Right lobe of liver (tissue), 4 donors: ENCODE results near the gene CAGE1.

Source experiments
- POLR2A ChIP-seq: fragments of 450-650 bp; IDR thresholded peaks from one replicate; pipeline ENCODE4 v1.6.1; 2017; ENCODE audit warnings: antibody characterized with exemption, mild to moderate bottlenecking
- TF ChIP-seq, protein P1 (sequence below), 4 donors: fragments of 200-600 bp in 3 of 4; fragments of 450-650 bp in 1 of 4; IDR thresholded peaks; one replicate each; pipeline versions ENCODE4 v1.5.1 to v1.8.0; 2016 to 2022; ENCODE audit warnings: antibody characterized with exemption in 4 of 4, mild to moderate bottlenecking in 2 of 4
- donor health status: DM: no; HTN: no; CAD: no.
- donor health status: DM: no; HTN: no; CAD: no.
- donor health status: DM: no; HTN: yes; CAD: no.

DNA sequence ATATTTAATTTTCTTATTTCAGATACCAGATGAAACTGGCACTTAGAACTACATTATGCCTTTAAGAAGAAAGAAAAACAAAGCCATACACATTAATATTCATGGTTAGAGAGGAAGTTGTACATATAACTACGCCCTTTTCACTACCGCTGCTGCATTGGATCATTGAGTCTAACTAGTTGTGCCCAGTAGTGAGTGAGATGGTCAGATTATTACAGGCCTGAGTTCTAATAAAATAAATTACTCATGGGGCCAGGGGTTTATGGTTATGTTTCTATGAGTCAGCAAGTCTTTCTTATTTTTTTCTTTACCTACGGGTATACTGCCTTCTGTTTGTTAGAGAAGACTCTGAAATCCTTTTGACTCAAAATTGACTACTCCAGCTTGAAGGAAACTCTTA, 11.5 kb upstream of the CAGE1 start:
- no peak for TF ChIP-seq POLR2A
- TF ChIP-seq, protein P1, sequence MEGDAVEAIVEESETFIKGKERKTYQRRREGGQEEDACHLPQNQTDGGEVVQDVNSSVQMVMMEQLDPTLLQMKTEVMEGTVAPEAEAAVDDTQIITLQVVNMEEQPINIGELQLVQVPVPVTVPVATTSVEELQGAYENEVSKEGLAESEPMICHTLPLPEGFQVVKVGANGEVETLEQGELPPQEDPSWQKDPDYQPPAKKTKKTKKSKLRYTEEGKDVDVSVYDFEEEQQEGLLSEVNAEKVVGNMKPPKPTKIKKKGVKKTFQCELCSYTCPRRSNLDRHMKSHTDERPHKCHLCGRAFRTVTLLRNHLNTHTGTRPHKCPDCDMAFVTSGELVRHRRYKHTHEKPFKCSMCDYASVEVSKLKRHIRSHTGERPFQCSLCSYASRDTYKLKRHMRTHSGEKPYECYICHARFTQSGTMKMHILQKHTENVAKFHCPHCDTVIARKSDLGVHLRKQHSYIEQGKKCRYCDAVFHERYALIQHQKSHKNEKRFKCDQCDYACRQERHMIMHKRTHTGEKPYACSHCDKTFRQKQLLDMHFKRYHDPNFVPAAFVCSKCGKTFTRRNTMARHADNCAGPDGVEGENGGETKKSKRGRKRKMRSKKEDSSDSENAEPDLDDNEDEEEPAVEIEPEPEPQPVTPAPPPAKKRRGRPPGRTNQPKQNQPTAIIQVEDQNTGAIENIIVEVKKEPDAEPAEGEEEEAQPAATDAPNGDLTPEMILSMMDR (IDR thresholded peaks at IDR 0.05) = no peak
